H1 (cell line): ENCODE data around the gene PECR.

Experiments
- CHD2 ChIP-seq: IDR thresholded peaks from 2 replicates; pipeline ENCODE4 v1.6.1; 2012; ENCODE audit warnings: low read length, improper control_type of control experiment
- CTCF ChIP-seq, 3 experiments: IDR thresholded peaks; 1 replicate in 2 of 3; 2 replicates in 1 of 3; pipeline versions ENCODE4 v1.5.1 to v1.6.1; 2011; ENCODE audit warnings: low read length in 3 of 3, mild to moderate bottlenecking in 3 of 3, inconsistent platforms in 2 of 3, low read depth in 1 of 3, moderate library complexity in 1 of 3; ENCODE audit not compliant: insufficient read depth in 1 of 3; ENCODE audit errors: control extremely low read depth in 1 of 3
- MAFK ChIP-seq: IDR thresholded peaks from 2 replicates; pipeline ENCODE4 v1.6.1; 2012; ENCODE audit warnings: low read depth, mild to moderate bottlenecking, improper control_type of control experiment, low read length
- POLR2A ChIP-seq, 2 experiments: IDR thresholded peaks; 1 replicate in 1 of 2; 2 replicates in 1 of 2; pipeline ENCODE4 v1.6.1; 2011; ENCODE audit warnings: low read depth in 2 of 2, low read length in 2 of 2, mild to moderate bottlenecking in 2 of 2; ENCODE audit errors: control extremely low read depth in 1 of 2
- ZNF274 ChIP-seq: IDR thresholded peaks from 2 replicates; pipeline ENCODE4 v1.7.0; 2012; ENCODE audit warnings: low read length, borderline replicate concordance; ENCODE audit errors: extremely low read depth

- TF ChIP-seq POLR2A (IDR thresholded peaks at IDR 0.05; ENCODE audit: control extremely low read depth in 1 of 2, low read depth in 2 of 2, low read length in 2 of 2) (no peak), CHD2 (no peak), CTCF (IDR thresholded peaks at IDR 0.05; ENCODE audit: control extremely low read depth in 1 of 3, insufficient read depth in 1 of 3, low read depth in 1 of 3, low read length in 3 of 3) (no peak), MAFK (no peak), ZNF274 (no peak)
Observed at GRCh38 chr2:216094701-216095100, 13.1 kb upstream of the PECR start.
